ENCODE measurements around the gene GAB3.

The GAB3 gene

DNA sequence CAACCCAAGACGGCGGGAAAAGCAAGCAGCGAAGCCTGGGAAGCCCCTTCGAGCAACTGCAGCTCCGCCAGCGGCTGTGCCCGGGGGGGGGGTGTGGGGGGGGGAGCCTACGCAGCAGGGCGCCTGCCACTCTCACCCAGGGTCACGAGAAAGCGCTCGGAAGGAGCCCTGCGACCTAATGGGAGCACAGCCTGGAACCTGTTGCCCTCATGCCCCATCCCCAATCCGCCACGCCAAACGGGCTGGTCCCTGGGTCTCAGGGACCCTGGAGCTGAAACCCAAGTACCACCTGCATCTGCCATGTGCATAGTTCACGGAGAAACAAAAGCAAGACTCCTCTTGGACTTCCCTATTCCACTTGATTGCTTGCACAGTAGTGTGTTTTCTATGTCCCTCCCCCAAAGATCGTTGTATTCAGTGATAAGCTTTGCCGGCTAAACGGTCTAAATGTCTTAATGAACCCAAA, 359 bp upstream of the GAB3 start:
- FAIRE-seq = no peak

- no peak for FAIRE-seq
Observed at GRCh38 chrX:154749856-154750255, 1.0 kb downstream of the GAB3 start.

- FAIRE-seq = peak; percentile 80
Observed at GRCh38 chrX:154748712-154749339, 2.1 kb downstream of the GAB3 start.

DNA sequence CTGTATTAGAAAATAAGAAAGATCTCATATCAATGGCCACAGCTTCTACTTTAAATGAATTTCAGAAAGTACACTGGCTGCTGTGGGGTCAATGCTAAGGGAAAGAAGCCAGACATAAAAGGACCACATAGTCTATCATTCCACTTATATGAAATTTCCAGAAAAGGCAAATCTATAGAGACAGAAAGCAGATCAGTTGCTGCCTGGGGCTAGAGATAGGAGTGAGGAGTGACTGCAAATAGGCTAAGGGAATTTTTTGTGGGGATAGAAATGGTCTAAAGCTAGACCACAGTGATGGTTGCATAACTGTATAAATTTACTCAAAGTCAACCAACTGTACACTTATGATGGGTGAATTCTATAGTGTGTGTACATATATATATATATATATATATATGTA, 8.3 kb downstream of the GAB3 start:
- FAIRE-seq = no peak

DNA sequence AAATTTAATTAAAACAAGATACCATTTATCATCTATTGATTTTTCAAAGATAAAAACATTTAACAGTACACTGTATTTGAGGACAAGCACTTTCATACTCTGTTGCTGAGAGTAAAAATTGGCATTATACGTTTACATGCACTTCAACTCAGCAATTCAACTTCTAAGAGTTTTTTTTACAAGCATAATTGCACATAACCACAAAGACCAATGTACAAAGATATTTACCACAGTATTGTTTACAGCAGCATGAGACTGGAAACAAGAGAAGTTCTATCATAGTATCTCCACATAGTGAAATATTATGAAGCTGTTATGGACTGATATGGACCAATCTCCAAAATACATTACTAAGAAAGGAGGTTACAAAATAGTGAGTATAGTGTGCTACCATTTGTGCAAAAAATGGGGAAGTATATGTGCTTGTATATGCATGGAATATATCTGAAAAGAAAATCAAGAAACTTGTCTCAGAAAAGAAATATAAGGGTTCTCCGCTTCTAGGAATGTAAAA, 10.9 kb downstream of the GAB3 start:
- no peak for FAIRE-seq

DNA sequence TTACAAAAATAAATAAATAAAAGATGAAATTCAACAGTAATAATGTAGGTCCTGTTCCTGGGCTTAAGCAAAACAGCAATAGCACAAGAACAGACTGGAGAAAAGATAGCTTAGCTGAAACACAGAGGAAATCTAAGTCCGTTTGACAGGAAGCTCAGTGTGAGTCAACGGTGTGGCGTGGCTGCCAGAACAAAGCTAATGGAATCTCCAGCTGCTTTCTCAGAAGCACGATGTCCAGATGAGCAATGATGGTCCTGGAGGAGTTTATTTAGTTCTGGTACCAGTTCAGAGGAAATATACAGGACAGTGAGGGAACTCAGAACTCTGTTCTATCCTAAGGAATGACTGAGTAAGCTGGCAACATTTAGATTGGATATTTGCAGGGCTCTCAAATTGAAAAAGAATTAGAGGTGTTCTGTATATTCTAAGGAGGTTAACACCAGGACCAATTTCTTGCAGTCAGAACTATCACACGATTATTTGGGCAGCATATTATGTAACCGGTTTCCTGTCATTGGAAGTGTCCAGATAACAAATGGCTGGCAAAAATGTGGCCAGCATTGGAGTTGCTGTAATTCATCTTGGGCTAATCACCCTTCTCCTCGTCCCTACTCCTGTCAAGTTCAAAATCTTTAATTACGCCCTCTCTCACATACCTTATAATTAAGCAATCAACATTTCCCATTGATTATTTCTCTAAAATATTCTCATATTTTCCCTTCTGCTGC, 12.7 kb downstream of the GAB3 start:
- FAIRE-seq = no peak

GRCh38 chrX:154737136-154737535, 13.7 kb downstream of the GAB3 start:
- no peak for FAIRE-seq

- no peak for FAIRE-seq
Observed at GRCh38 chrX:154735695-154736393, 15.0 kb downstream of the GAB3 start.

DNA sequence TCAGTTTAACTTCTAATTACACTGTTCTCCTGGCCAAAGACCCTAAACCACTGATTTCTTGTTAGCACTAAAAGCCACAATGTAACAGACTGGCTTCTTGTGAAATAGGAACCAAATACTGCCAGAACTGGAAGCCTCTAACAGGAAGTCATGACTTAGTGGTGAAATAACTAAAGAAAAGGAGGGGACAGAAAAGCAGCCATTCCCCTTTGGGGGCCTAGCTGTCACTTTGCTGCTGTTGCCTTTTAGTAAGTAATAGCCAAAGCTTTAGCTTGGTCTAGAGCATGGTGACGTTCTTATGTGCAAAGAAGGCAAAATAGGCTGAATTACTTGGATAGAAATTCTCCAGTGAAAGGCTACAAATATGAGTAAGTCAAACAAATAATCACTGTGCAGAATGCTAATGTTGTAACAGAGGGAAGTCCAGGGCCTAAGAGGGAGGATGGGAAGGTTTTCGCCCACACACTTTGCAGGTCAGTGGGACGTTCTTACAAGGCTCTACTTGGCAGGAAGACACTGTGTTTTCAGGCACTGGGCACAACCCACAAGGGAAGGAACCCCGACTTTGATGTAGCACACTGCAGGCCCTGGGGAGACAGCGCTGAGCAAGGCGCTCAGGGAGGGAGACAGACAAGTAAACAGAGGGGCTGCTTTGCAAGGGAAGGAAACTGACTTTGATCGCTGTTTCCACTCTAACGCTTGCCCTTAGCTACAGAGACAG, 16.7 kb downstream of the GAB3 start:
- no peak for FAIRE-seq

GRCh38 chrX:154733066-154733425, 17.8 kb downstream of the GAB3 start:
- FAIRE-seq = no peak

- FAIRE-seq = no peak
Observed at GRCh38 chrX:154732421-154733065, 18.3 kb downstream of the GAB3 start.

GRCh38 chrX:154731881-154732280, 19.0 kb downstream of the GAB3 start:
- no peak for FAIRE-seq

DNA sequence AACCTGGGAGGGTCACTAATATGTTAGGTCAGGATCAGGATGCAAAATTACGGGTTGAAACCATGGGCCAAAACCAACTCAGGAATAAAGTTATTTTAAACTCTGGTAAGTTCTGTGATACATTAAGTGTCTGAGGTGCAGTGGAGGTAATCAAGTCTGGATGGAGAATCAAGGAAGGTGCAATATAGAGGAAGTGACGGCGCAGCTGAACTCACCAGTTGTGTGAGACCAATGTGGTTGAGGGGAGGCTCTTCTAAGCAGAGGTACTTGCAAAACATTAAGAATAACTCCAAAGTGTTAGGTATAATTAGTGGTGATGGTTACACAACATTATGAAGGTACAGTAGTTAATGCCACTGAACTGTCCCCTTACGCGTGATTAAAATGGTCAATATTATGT, 19.7 kb downstream of the GAB3 start:
- FAIRE-seq = no peak

DNA sequence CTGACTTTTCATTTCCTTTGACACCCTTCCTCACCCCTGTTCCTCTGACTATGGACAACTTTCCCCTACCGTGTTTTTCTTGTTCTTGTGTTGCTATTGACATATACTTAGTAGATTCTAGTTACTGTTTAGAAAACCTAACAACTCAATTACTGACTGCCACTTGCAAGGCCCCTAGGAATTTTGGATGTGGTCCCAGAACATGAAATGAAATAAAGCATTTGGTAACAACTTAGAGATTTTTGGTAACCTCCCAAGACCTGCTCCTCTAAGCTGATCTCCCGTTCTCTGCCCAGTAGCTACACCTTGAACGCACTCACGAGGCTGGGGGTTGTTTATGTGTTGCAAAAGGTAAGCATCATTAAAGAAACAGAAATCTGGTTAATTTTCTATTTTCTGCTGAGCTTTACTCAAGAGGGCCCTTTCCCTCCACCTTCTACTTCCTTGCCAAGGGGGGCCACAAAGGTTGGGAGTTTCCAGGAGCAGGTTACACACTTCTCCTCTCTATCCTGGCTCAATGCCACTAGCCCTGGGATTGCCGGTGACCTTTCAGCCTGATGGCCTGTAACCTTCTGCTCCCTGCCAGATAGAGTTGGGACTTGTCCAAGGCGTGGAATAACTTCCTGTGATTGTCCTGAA, 20.5 kb downstream of the GAB3 start:
- no peak for FAIRE-seq

DNA sequence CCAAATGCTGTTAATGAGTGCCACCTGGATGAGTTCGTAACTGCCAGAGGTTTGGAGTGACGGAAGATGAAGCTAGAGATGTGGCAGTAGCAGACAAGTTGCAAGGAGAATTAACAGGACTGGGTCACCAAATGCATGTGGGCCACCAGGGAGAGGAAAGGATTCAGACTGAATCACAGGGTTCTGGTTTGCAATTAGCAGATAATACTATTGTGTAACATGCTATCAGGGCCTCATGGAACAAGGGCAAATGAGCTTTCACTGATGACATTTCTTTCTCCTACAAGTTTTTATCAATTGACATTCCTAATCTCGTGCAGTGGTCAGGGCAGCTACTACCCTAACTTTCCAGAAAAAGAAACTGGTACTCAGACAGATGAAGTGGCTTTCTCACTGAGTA, 21.4 kb downstream of the GAB3 start:
- no peak for FAIRE-seq

DNA sequence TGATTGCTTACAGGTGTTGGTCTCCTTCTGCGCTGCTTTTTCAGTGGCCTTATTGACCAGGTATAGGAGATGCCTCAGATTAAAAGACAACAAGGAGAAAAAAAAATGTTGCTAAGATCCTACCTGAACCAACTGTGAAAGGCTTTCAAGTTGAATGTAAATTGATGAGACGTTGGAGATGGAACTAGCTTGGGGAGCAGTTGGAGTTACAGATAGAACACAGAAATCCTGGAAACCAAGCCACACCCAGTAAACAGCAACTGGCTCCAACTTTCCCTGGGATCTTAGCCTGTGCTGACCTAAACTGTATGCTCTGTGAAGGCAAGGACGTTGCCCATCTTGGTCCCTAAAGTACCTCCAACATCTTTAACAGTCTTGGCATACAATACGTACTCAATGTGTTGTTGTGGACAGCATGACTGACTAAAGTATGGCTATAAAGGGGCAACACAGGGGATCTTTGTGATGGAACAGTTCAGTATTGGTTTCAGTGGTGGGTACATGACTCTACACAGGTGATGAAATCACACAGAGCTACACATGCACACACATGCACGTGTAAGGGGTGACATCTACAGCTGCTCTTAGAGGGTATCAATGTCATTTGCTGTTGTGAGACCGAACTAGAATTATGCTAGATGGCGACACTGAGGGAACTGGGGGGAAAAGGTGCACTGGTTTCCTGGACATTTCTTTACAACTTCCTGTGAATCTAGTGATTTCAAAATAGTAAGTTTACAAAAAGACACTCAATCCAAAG, 22.3 kb downstream of the GAB3 start:
- FAIRE-seq = no peak

DNA sequence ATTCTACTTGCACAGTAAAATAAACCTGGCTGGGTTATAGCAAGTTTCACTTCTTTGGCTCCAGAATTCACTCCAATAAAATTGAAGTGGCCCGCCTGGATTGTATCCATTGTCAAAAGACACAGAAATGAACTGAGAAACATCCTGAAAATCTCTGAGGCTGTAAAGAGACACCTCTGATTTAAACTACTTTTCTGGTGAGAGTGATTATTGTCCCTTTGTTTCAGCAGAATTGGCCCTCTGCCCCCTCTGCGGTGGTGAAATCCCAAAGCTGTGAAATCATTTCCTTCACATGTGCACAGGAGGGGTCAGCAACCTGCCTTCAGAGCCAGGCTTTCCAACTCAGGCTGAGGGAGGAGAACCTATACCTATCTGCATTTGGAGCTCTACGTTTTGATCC, 23.0 kb downstream of the GAB3 start:
- FAIRE-seq = no peak

- FAIRE-seq = no peak
Observed at GRCh38 chrX:154727418-154727817, 23.5 kb downstream of the GAB3 start.

DNA sequence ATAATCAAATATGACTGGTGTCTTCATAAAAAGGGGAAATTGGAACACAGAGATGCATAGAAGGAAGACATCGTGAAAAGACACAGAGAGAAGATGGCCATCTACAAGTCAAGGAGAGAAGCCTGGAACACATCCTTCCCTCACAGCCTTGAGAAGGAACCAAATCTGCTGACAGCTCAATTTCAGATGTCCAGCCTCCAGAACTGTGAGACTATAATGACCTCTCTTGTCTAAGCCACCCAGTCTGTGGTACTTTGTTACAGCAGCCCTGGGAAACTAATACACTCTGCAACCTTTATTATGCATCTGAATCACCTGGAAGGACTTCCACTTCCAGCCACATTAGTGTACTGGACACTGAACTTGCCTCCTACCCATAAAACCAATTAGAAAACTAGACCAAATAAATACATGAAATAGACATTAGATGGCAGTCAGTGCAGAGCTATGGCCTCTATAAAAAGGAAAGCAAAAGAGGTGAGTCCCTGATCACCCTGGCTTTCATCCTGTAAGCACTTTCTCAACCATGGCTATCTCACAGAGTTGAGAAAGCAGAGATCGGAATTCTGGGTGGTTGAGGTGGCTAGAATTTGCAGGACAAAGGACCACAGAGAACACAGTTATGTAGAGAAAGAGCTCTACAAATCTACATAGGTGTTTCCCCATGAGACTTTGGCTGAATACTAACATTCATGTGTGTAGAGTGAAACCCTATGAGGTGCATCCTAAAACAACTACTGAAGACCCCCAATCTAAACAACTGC, 25.7 kb downstream of the GAB3 start:
- FAIRE-seq = no peak

DNA sequence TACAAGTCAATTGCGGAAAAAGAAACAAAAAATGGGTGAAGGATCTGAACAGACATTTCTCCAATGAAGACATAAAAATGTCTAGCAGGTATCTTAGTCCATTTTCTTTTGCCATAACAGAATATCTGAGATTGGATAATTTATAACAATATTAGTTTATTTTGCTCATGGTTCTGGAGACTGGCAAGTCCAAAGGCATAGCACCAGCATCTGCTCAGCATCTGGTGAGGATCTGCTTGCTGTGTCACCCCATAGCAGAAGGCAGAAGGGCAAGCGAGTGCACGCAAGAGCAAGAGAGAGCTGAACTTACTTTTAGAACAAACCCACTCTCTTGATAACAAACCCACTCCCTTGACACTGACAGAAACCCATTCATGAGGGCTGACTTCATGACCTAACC, 29.7 kb downstream of the GAB3 start:
- FAIRE-seq = no peak

DNA sequence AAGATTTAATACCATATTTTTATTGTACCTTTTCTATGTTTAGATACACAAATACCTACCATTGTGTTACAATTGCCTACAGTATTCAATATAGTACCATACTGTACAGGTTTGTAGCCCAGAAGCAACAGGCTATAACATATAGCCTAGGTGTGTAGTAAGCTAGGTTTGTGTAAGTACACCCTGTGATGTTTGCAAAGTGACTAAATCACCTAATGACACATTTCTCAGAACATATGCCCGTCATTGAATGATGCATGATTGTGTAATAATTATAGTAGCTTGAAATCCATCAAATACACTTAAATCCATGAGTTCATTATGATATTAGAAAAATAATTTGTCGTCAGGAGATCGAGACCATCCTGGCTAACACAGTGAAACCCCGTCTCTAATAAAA, 30.8 kb downstream of the GAB3 start:
- no peak for FAIRE-seq

Data from A204.1 (cell line).